ENCODE data around the gene MTRFR. TPM values are rescaled to one million over a fixed set of nuclear protein-coding genes. Genes with fewer than 3 reads are reported as not detected.

MTRFR gene
- total RNA-seq, 1 experiment from 2014 or later = 17.5 TPM

Other genes starting within 250 kb of the MTRFR start
- gene PITPNM2, start 82.3 kb upstream of the MTRFR start, total RNA-seq (2014; rRNA removed; shearing (Covaris generic)) = 0.06 and 1.9 TPM in 2 replicates
- 43.2 and 52.6 TPM in 2 replicates for gene MPHOSPH9, start 295 bp upstream of the MTRFR start, total RNA-seq (2014; rRNA removed; shearing (Covaris generic))
- 132 and 223 TPM in 2 replicates for gene CDK2AP1, start 38.4 kb downstream of the MTRFR start, total RNA-seq (2014; rRNA removed; shearing (Covaris generic))
- 9.7 and 16.0 TPM in 2 replicates for gene SBNO1, start 131.4 kb downstream of the MTRFR start, total RNA-seq (2014; rRNA removed; shearing (Covaris generic))
- 24.1 and 58.2 TPM in 2 replicates for gene KMT5A, start 150.7 kb downstream of the MTRFR start, total RNA-seq (2014; rRNA removed; shearing (Covaris generic))
- gene RILPL2, start 203.2 kb downstream of the MTRFR start, total RNA-seq (2014; rRNA removed; shearing (Covaris generic)) = 5.0 and 7.4 TPM in 2 replicates
- 6.3 and 9.1 TPM in 2 replicates for gene SNRNP35, start 224.7 kb downstream of the MTRFR start, total RNA-seq (2014; rRNA removed; shearing (Covaris generic))